SK-N-SH (cell line): Measurements from ENCODE around the gene ZNF136. TPM values are rescaled to one million over a fixed set of nuclear protein-coding genes. Genes with fewer than 3 reads are reported as not detected.

Source experiments
- CTCF ChIA-PET: fragments of 300-600, 350-600 bp; formaldehyde crosslinking; extraction: SDS; loops from one replicate; lab custom pipeline; 2021; lab: Yijun Ruan, JAX
- POLR2A ChIA-PET: fragments of 350-600 bp; sonication (Branson Sonifier 250); formaldehyde crosslinking; extraction: SDS; loops from one replicate; lab custom pipeline; 2020; ENCODE audit warnings: antibody characterized with exemption, inconsistent platforms; lab: Yijun Ruan, JAX
- DNase-seq: peaks from one replicate; pipeline ENCODE4 v3.0.0; 2012
- H2AFZ ChIP-seq: fragments of 200-600 bp; sonication (generic); 2 replicates; pipeline ENCODE4 v1.8.1; 2016; ENCODE audit warnings: antibody characterized with exemption, mild to moderate bottlenecking, low read depth
- H3F3A ChIP-seq: fragments of 200-600 bp; sonication (generic); replicated peaks from 2 replicates; pipeline ENCODE3; 2016; ENCODE audit warnings: antibody characterized with exemption, mild to moderate bottlenecking; ENCODE audit not compliant: insufficient read depth
- H3K27ac ChIP-seq, 2 experiments: fragments of 200-500 bp in 1 of 2; fragments of 200-600 bp in 1 of 2; sonication (Bioruptor generic) in 1 of 2; sonication (generic), shearing (Covaris generic) in 1 of 2; 2 replicates each; pipeline versions ENCODE4 v1.5.1 to v1.6.1; 2014 to 2016; ENCODE audit warnings: low read depth in 2 of 2, inconsistent platforms in 1 of 2, low read length in 1 of 2, mild to moderate bottlenecking in 1 of 2, mixed read lengths in 1 of 2
- H3K27me3 ChIP-seq: fragments of 200-600 bp; sonication (generic), shearing (Covaris generic); 2 replicates; pipeline ENCODE4 v1.6.1; 2016; ENCODE audit warnings: mixed run types; ENCODE audit not compliant: insufficient read depth
- H3K36me3 ChIP-seq, 2 experiments: fragments of 200-500 bp in 1 of 2; fragments of 200-600 bp in 1 of 2; sonication (Bioruptor generic) in 1 of 2; sonication (generic) in 1 of 2; replicated peaks in 1 of 2; 2 replicates each; pipeline versions ENCODE3 to v1.5.1; 2014 to 2016; ENCODE audit warnings: low read length in 1 of 2, mild to moderate bottlenecking in 1 of 2; ENCODE audit not compliant: insufficient read depth in 2 of 2, control insufficient read depth in 1 of 2
- H3K4me1 ChIP-seq, 2 experiments: fragments of 200-500 bp in 1 of 2; fragments of 200-600 bp in 1 of 2; sonication (Bioruptor generic) in 1 of 2; sonication (generic), shearing (Covaris generic) in 1 of 2; 2 replicates each; pipeline versions ENCODE4 v1.5.1 to v1.6.1; 2014 to 2016; ENCODE audit warnings: low read depth in 1 of 2, low read length in 1 of 2, mixed run types in 1 of 2; ENCODE audit not compliant: insufficient read depth in 2 of 2, control insufficient read depth in 1 of 2
- H3K4me2 ChIP-seq: fragments of 200-600 bp; sonication (generic), shearing (Covaris generic); 2 replicates; pipeline ENCODE4 v1.6.1; 2017; ENCODE audit warnings: mixed run types
- H3K4me3 ChIP-seq, 2 experiments: fragments of 200-500 bp in 1 of 2; fragments of 200-600 bp in 1 of 2; sonication (Bioruptor generic) in 1 of 2; sonication (generic), shearing (Covaris generic) in 1 of 2; 2 replicates each; pipeline versions ENCODE4 v1.5.1 to v1.8.1; 2014 to 2016; ENCODE audit warnings: low read depth in 2 of 2, inconsistent platforms in 1 of 2, low read length in 1 of 2, mild to moderate bottlenecking in 1 of 2, mixed read lengths in 1 of 2, moderate library complexity in 1 of 2
- H3K79me2 ChIP-seq: fragments of 200-600 bp; sonication (generic); 2 replicates; pipeline ENCODE4 v1.8.1; 2017; ENCODE audit warnings: mild to moderate bottlenecking; ENCODE audit not compliant: insufficient read depth
- H3K9ac ChIP-seq: fragments of 200-600 bp; sonication (generic); 2 replicates; pipeline ENCODE4 v1.6.1; 2017; ENCODE audit warnings: mixed run types
- H3K9me2 ChIP-seq: fragments of 200-600 bp; sonication (generic); 2 replicates; pipeline ENCODE4 v1.6.1; 2017; ENCODE audit warnings: mixed run types
- H3K9me3 ChIP-seq: fragments of 200-600 bp; sonication (generic); 2 replicates; pipeline ENCODE4 v1.6.1; 2017; ENCODE audit warnings: mixed run types, mild to moderate bottlenecking, moderate library complexity
- H4K20me1 ChIP-seq: fragments of 200-600 bp; sonication (generic); 2 replicates; pipeline ENCODE4 v1.6.1; 2017; ENCODE audit warnings: mild to moderate bottlenecking, mixed run types; ENCODE audit not compliant: insufficient read depth
- CHD2 ChIP-seq: fragments of 150-350 bp; IDR thresholded peaks from 2 replicates; pipeline ENCODE4 v1.6.1; 2018; ENCODE audit warnings: low read length; ENCODE audit not compliant: partially characterized antibody
- ELF1 ChIP-seq: IDR thresholded peaks from 2 replicates; pipeline ENCODE4 v1.4.0; 2012
- EZH2phosphoT487 ChIP-seq: fragments of 200-600 bp; sonication (generic); IDR thresholded peaks from 2 replicates; pipeline ENCODE4 v1.6.1; 2017; ENCODE audit warnings: low read depth, mixed run types, mild to moderate bottlenecking, antibody characterized with exemption, moderate library complexity, borderline replicate concordance
- FOXJ3 ChIP-seq: sonication (generic); formaldehyde crosslinking; IDR thresholded peaks from 2 replicates; pipeline ENCODE4 v1.5.1; 2020; ENCODE audit warnings: mild to moderate bottlenecking, missing genetic modification reagents
- GABPA ChIP-seq: IDR thresholded peaks from 2 replicates; pipeline ENCODE4 v1.4.0; 2012; ENCODE audit warnings: low read depth, mild to moderate bottlenecking
- GATA2 ChIP-seq: sonication (generic); formaldehyde crosslinking; IDR thresholded peaks from 2 replicates; pipeline ENCODE4 v1.5.0; 2020; ENCODE audit warnings: mild to moderate bottlenecking, missing genetic modification reagents
- IRF3 ChIP-seq: fragments of 150-350 bp; IDR thresholded peaks from 2 replicates; pipeline ENCODE4 v1.6.1; 2016; ENCODE audit warnings: mild to moderate bottlenecking, low read depth, low read length
- JUND ChIP-seq: IDR thresholded peaks from 2 replicates; pipeline ENCODE4 v1.4.0; 2012
- MEF2A ChIP-seq: IDR thresholded peaks from 2 replicates; pipeline ENCODE4 v1.4.0; 2012; ENCODE audit warnings: low read depth, borderline replicate concordance
- POLR2AphosphoS5 ChIP-seq: IDR thresholded peaks from 2 replicates; pipeline ENCODE4 v1.6.1; 2012; ENCODE audit warnings: low read depth, low read length
- RAD21 ChIP-seq: IDR thresholded peaks from 2 replicates; pipeline ENCODE4 v1.6.1; 2012; ENCODE audit warnings: mild to moderate bottlenecking, low read length
- RCOR1 ChIP-seq: fragments of 150-350 bp; IDR thresholded peaks from 2 replicates; pipeline ENCODE4 v1.6.1; 2017; ENCODE audit warnings: antibody characterized with exemption, low read length
- REST ChIP-seq: IDR thresholded peaks from 2 replicates; pipeline ENCODE4 v1.6.1; 2012; ENCODE audit warnings: mild to moderate bottlenecking, low read depth, low read length, moderate library complexity
- RFX5 ChIP-seq: IDR thresholded peaks from 2 replicates; pipeline ENCODE4 v1.6.1; 2012; ENCODE audit warnings: mild to moderate bottlenecking, improper control_type of control experiment, low read length
- SIN3A ChIP-seq: IDR thresholded peaks from 2 replicates; pipeline ENCODE4 v1.6.1; 2012; ENCODE audit warnings: low read depth, mild to moderate bottlenecking, low read length, moderate library complexity, borderline replicate concordance
- TAF1 ChIP-seq: IDR thresholded peaks from 2 replicates; pipeline ENCODE4 v1.6.1; 2012; ENCODE audit warnings: low read depth, mild to moderate bottlenecking, low read length, moderate library complexity, borderline replicate concordance
- TEAD4 ChIP-seq: IDR thresholded peaks from 2 replicates; pipeline ENCODE4 v1.4.0; 2012; ENCODE audit warnings: mild to moderate bottlenecking, borderline replicate concordance; ENCODE audit not compliant: insufficient read depth
- YY1 ChIP-seq: IDR thresholded peaks from 2 replicates; pipeline ENCODE4 v1.4.0; 2012; ENCODE audit warnings: low read depth, mild to moderate bottlenecking
- ZBTB33 ChIP-seq: IDR thresholded peaks from 2 replicates; pipeline ENCODE4 v1.4.0; 2012; ENCODE audit warnings: low read depth, borderline replicate concordance
- WGBS: methylation state at CpG from one replicate; pipeline ENCODE4 v1.1.6; 2017; ENCODE audit warnings: low lambda C conversion rate; 5-methylcytosine and 5-hydroxymethylcytosine counted together
- polyA plus RNA-seq, 3 experiments: library from polyadenylated mRNA; depleted of rRNA; stranded (reverse); fragments of >200 nt; gene quantifications; 2 replicates each; pipeline ENCODE4 v1.2.3, GENCODE V29; 2012

ZNF136 gene
- polyA plus RNA-seq, 1 of the 3 experiments (the other 2 are of a cell fraction): 1.7 TPM

- ChIA-PET POLR2A (no interaction called here), CTCF (interaction anchor here (1.5 kb wide), 1 partner anchor 309 kb away, joined by 3 read pairs; no protein-coding TSS in a partner anchor)
- Histone ChIP-seq H3K79me2 (no peaks in the 10 kb centered on the region), H3K4me3 (no peak overlapping the region), H3K9ac (no peak overlapping the region), H3K27ac (no peak overlapping the region), H3K9me3 (no peaks in the 10 kb centered on the region), H3K4me2 (no peak overlapping the region), H2AFZ (no peak overlapping the region), H3K9me2 (no peaks in the 10 kb centered on the region), H3K27me3 (no peaks in the 10 kb centered on the region), H3K4me1 (no peaks in the 10 kb centered on the region), H3K36me3 (no peaks in the 10 kb centered on the region), H3F3A (no peaks in the 10 kb centered on the region), H4K20me1 (no peaks in the 10 kb centered on the region)
- WGBS: 46% methylated on average over 3 of the region's 3 CpGs
- no peak for DNase-seq
- no peak for TF ChIP-seq GATA2 (CRISPR knock-in tag)
- TF ChIP-seq TEAD4: no peak
- TF ChIP-seq YY1: no peak
- TF ChIP-seq SIN3A: no peak
- TF ChIP-seq IRF3: no peak
- TF ChIP-seq EZH2phosphoT487: no peak
These were observed 70.1 kb downstream of the ZNF136 start for GRCh38 chr19:12232961-12233360.

- Histone ChIP-seq H3K4me2 (no peak overlapping the region), H3K4me3 (no peak overlapping the region; a peak in 1 of 4 replicates), H3K9me2 (no peaks in the 10 kb centered on the region), H2AFZ (no peak overlapping the region), H4K20me1 (no peaks in the 10 kb centered on the region), H3F3A (no peaks in the 10 kb centered on the region), H3K27me3 (no peaks in the 10 kb centered on the region), H3K36me3 (no peaks in the 10 kb centered on the region), H3K27ac (no peak overlapping the region)
- ChIA-PET CTCF (no interaction called here), POLR2A (no interaction called here)
- WGBS: 67% methylated on average over 12 of the region's 37 CpGs
- DNase-seq: no peak
- TF ChIP-seq GATA2 (CRISPR knock-in tag) (no peak), JUND (no peak), POLR2AphosphoS5 (no peak), ZBTB33 (no peak), REST (no peak), MEF2A (no peak), ELF1 (no peak), CHD2 (no peak), RCOR1 (no peak), YY1 (no peak), TAF1 (no peak), RAD21 (no peak), GABPA (no peak), FOXJ3 (CRISPR knock-in tag) (no peak), RFX5 (no peak), IRF3 (no peak), TEAD4 (no peak)
- TF ChIP-seq, all 33 proteins: peak for 0
- Histone ChIP-seq H3K4me1 (no peaks in the 10 kb centered on the region), H3K9ac (no peak overlapping the region), H3K79me2 (no peaks in the 10 kb centered on the region), H3K9me3 (no peaks in the 10 kb centered on the region; the same call in 1 of the 2 replicates)
These were observed 74.4 kb downstream of the ZNF136 start for GRCh38 chr19:12237143-12237839.
